Smooth muscle cell (in vitro differentiated cells): ENCODE measurements around the gene TM9SF4. TPM values are rescaled to one million over a fixed set of nuclear protein-coding genes. Genes with fewer than 3 reads are reported as not detected.

Experiments
- DNase-seq: peaks from one replicate; lab custom pipeline; 2025; ENCODE audit not compliant: unreplicated experiment; lab: John Stamatoyannopoulos, UW
- H2AFZ ChIP-seq: fragments of 200-600 bp; sonication (generic); 2 replicates; pipeline ENCODE4 v1.6.0; 2016; ENCODE audit warnings: antibody characterized with exemption, low read depth, mild to moderate bottlenecking
- H3F3A ChIP-seq: fragments of 200-600 bp; sonication (generic); 2 replicates; pipeline ENCODE4 v1.6.0; 2017; ENCODE audit warnings: antibody characterized with exemption, low read depth
- H3K27ac ChIP-seq: fragments of 200-600 bp; sonication (generic); 2 replicates; pipeline ENCODE4 v1.5.1; 2016; ENCODE audit warnings: low read depth, mild to moderate bottlenecking
- H3K27me3 ChIP-seq: fragments of 200-600 bp; sonication (generic); 2 replicates; pipeline ENCODE4 v1.6.1; 2016; ENCODE audit warnings: low read depth, mild to moderate bottlenecking
- H3K36me3 ChIP-seq: fragments of 200-600 bp; sonication (generic); 2 replicates; pipeline ENCODE4 v1.5.1; 2016; ENCODE audit warnings: low read depth
- H3K4me1 ChIP-seq: fragments of 200-600 bp; sonication (generic); 2 replicates; pipeline ENCODE4 v1.5.1; 2016; ENCODE audit warnings: low read depth
- H3K4me2 ChIP-seq: fragments of 200-600 bp; sonication (generic); 2 replicates; pipeline ENCODE4 v1.6.0; 2016; ENCODE audit warnings: mild to moderate bottlenecking
- H3K4me3 ChIP-seq: fragments of 200-600 bp; sonication (generic); 2 replicates; pipeline ENCODE4 v1.5.1; 2016; ENCODE audit warnings: mild to moderate bottlenecking
- H3K79me2 ChIP-seq: fragments of 200-600 bp; sonication (generic); 2 replicates; pipeline ENCODE4 v1.6.0; 2016; ENCODE audit warnings: low read depth, mild to moderate bottlenecking
- H3K9ac ChIP-seq: fragments of 200-600 bp; sonication (generic); 2 replicates; pipeline ENCODE4 v1.6.0; 2016; ENCODE audit warnings: low read depth
- H3K9me3 ChIP-seq: fragments of 200-600 bp; sonication (generic); replicated peaks from 2 replicates; pipeline ENCODE4 v1.5.1; 2016; ENCODE audit warnings: low read depth
- H4K20me1 ChIP-seq: fragments of 200-600 bp; sonication (generic); 2 replicates; pipeline ENCODE4 v1.6.0; 2016; ENCODE audit warnings: low read depth
- CTCF ChIP-seq: fragments of 200-600 bp; sonication (generic); IDR thresholded peaks from 2 replicates; pipeline ENCODE4 v1.5.1; 2017; ENCODE audit warnings: borderline replicate concordance, mild to moderate bottlenecking, antibody characterized with exemption; ENCODE audit not compliant: insufficient read depth, poor library complexity, severe bottlenecking
- WGBS: methylation state at CpG from one replicate; pipeline ENCODE4 v1.1.7; 2016; ENCODE audit warnings: low lambda C conversion rate; 5-methylcytosine and 5-hydroxymethylcytosine counted together
- polyA plus RNA-seq: library from polyadenylated mRNA; unstranded; fragments of >200 nt; fragmentation: Nextera tagmentation; extraction: Ambion mirVana; gene quantifications from 2 replicates; pipeline ENCODE4 v1.2.1, GENCODE V29; 2016
- total RNA-seq: library from RNA; depleted of rRNA; stranded (reverse); fragments of >200 nt; gene quantifications from 2 replicates; pipeline ENCODE4 v1.2.3, GENCODE V29; 2014

TM9SF4 gene
- total and polyA plus RNA-seq, 2 experiments from 2014 or later, result 59.2 to 90.2 TPM

GRCh38 chr20:32201296-32201976 is 91.9 kb downstream of the TM9SF4 start:
- peaks cover 90% of the 10 kb centered on the region for H4K20me1 ChIP-seq
- H3K4me1 ChIP-seq, result peaks cover 29% of the 10 kb centered on the region
- peak overlapping the region; percentile 91 for H3K27ac ChIP-seq
- peaks cover 3% of the 10 kb centered on the region for H3F3A ChIP-seq
- TF ChIP-seq CTCF, result no peak
- no peak overlapping the region for H3K4me2 ChIP-seq
- H2AFZ ChIP-seq, result no peak overlapping the region
- no peaks in the 10 kb centered on the region for H3K9me3 ChIP-seq
- WGBS, result 94% methylated on average over 4 of the region's 4 CpGs
- H3K9ac ChIP-seq, result no peak overlapping the region
- DNase-seq, result no peak
- peaks cover 76% of the 10 kb centered on the region for H3K79me2 ChIP-seq
- H3K4me3 ChIP-seq, result no peak overlapping the region
- peaks cover 3% of the 10 kb centered on the region for H3K36me3 ChIP-seq
- no peaks in the 10 kb centered on the region for H3K27me3 ChIP-seq

- Histone ChIP-seq H3K9me3 (no peaks in the 10 kb centered on the region), H3K4me3 (no peak overlapping the region), H3K4me1 (peaks cover 29% of the 10 kb centered on the region), H3K4me2 (no peak overlapping the region), H3K79me2 (peaks cover 81% of the 10 kb centered on the region), H3K27ac (peak overlapping the region; percentile 91), H4K20me1 (peaks cover 92% of the 10 kb centered on the region), H3K9ac (no peak overlapping the region), H2AFZ (no peak overlapping the region), H3F3A (peaks cover 3% of the 10 kb centered on the region), H3K27me3 (no peaks in the 10 kb centered on the region), H3K36me3 (peaks cover 3% of the 10 kb centered on the region)
- DNase-seq, result no peak
- 96% methylated on average over 8 of the region's 8 CpGs for WGBS
- TF ChIP-seq CTCF, result no peak
These were observed 92.5 kb downstream of the TM9SF4 start for GRCh38 chr20:32201977-32202363.

- no peak overlapping the region for H2AFZ ChIP-seq
- TF ChIP-seq CTCF, result no peak
These were observed 94.1 kb downstream of the TM9SF4 start for GRCh38 chr20:32203356-32204204.

More at GRCh38 chr20:32203356-32204204, 94.1 kb downstream of the TM9SF4 start:
- Histone ChIP-seq H3K4me1 (peaks cover 29% of the 10 kb centered on the region), H3K4me3 (peak overlapping the region; percentile 75), H3F3A (peaks cover 3% of the 10 kb centered on the region), H3K27ac (peak overlapping the region; percentile 91), H3K9me3 (no peaks in the 10 kb centered on the region), H3K9ac (peak overlapping the region; percentile 94), H3K79me2 (peaks cover 92% of the 10 kb centered on the region), H3K4me2 (peak overlapping the region; percentile 89), H4K20me1 (peaks cover 77% of the 10 kb centered on the region), H3K27me3 (no peaks in the 10 kb centered on the region), H3K36me3 (peaks cover 3% of the 10 kb centered on the region)
- 78% methylated on average over 11 of the region's 11 CpGs for WGBS
- DNase-seq, result no peak
